NCI-H2227 treated with DMSO at 0.1 percent for 48 hours (cell line): Measurements from ENCODE around the gene DSE.

ENCODE experiments used
- DNase-seq: peaks from one replicate; lab custom pipeline; 2025; lab: John Stamatoyannopoulos, UW

Gene DSE

DNA sequence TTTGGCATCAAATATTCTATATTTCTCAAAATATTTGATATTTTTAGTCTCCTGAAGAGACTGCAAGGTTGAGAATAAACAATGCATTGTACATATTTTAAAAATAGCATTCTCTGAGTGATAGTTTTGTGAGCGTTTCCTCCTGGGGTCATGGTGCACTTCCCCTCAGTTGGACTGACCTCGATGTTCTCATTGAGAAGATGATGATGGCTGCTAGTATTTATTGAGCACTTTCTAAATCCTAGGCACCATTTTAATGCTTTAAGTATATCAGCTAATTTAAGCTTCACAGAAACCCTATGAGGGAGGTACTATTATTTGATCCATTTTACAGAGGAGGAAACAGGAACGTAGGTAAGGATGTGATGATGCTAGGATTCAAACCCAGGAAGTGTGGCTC is 18.2 kb downstream of the DSE start:
- no peak for DNase-seq

DNA sequence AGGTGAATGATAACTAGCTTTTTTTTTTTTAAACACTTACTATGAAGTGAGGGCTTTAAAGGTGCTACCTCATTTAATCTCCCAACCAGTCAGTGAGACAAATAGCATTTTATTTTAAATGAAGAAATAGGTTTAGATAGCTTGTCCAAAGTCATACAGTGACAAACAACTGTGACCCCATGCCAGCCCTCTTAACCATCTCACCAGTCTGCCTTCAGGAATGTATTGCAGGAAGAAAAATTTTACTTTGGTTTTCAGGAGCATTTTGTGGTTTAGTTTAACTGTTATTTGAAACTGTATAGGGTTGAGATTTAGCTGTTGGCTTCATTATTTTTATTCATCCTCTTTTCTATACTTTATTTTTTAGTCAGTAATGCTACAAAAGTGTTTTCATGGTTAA is 18.6 kb downstream of the DSE start:
- DNase-seq = no peak

DNA sequence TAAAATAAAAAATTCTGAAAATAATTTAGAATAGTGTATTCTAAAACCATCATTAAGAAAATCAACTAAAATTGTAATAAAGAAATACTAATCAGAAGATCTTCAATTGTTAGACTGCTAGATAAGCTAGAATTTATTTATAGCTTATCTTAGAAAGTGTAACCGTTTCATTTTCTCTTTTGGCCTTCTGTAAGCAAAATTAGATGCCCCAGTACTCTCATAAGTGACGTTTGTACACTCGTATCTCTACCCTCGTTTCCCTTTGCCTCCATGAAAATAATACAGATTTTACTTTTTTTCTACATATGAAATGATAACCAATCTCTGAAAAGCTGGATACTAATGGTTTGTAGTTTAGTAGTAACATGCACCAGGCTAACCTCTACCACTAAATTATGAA is 19.8 kb downstream of the DSE start:
- DNase-seq = no peak

DNA sequence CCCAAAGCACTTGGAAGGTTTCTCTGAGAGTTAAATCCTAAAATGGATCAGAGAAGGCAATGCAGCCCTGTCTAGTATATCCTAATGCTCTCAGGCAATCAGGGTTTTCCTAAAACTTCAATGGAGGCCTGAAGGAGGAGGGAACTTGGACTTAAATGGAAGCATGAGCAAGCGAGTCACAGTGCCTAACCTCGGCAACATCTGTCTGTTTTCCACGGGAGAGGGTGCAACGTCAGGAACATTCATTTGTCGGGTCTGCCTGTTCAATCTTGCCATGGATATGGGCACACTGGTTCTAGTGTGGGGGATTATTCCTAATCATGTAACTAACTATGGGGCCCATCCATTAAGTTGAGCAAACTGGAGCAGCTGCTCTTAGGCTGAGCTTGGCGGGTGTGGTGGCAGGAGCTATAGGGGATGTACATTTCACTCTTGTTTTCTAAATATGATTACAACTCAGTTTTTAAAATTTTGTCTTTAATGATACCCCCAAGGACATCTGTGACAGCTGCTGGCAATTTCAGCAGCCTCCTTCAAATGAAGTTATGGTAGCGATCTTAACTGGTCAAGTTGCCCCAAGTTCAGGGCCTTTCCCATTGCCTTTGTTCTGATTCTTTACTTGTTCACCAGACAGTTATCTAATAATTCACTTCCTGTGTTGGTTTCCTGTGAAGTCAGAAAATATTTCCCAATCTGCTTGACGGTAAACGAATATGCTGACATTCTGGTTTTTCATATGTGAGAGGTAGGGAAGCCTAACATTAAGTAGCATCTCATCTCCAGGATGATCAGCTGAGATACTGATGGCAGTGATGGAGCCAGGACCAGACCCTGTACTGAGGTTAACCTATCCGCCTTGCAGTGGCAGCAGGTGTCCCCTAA is 21.6 kb downstream of the DSE start:
- DNase-seq = no peak

DNA sequence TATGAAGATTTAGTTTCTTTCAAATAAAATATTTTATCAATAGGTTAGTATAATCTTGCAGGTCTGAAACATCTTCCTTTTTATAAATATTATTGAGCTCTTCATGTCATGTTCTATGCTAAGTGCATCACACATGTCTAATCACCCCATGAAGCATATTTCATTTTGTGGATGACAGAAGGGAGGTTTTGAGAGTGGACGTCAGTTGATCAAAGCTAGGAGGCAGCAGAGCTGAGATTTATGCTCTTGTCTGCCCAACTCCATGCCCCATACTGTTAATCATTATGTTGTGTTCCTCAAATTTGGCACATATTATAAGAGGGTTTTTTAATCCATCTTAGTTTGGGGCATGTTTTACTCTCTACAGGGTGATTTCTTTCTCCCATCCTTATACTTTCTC is 22.7 kb downstream of the DSE start:
- no peak for DNase-seq

DNA sequence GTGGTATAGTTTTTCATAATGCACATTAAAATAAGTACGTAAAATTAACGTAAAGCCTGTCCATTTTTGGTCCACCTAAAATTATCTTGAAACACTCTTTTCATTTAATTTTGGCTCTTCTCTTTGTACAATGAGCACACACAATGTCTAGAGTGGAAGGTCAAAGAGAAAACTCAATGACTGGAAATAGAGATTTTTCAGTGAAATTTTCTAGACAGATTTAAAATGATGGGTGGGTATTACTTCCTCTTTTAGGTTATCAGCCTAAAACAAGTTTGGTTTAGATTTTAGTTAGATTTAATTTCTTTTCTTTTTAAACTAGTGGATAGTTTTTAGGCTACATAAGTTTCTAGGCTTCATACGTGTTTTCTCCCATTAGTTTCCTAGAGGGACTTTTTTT is 24.9 kb downstream of the DSE start:
- DNase-seq = no peak

DNA sequence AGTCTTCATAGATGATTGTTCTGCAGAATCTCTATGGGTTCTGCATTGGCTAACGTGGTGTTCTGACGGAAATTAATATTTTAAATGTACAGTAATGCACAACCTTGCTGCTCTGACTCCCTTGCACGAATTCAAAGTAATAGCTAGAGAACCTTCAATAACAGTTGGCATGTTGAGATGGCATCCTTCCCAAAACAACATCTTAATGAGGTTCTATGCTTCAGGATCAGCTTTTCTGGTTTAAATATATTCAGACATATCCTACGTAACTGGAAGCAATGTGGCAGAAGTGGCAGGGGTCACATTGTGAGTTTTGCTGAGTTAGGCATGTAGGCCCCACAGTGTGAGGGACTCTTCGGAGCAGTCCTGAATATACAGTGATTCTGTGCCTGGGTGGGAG is 25.7 kb downstream of the DSE start:
- no peak for DNase-seq

DNA sequence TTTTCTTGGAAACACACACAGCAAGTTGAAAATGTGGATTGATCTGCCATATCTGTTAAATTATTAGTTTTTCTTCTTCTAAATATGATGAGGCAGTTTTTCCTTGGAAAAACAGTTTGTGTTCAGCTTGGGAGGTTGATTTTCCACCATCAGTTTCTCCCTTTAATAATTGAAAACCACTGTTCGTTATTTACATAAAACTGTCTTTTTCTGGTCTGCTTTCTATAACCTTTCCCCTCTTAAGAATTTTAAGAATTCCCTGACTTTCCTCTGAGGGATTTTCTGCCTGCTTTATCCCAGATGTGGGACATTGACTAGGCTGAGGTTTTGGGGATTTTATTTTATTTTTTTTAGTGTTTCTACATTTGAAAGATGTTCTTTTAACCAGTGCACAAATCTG is 27.2 kb downstream of the DSE start:
- DNase-seq = no peak

DNA sequence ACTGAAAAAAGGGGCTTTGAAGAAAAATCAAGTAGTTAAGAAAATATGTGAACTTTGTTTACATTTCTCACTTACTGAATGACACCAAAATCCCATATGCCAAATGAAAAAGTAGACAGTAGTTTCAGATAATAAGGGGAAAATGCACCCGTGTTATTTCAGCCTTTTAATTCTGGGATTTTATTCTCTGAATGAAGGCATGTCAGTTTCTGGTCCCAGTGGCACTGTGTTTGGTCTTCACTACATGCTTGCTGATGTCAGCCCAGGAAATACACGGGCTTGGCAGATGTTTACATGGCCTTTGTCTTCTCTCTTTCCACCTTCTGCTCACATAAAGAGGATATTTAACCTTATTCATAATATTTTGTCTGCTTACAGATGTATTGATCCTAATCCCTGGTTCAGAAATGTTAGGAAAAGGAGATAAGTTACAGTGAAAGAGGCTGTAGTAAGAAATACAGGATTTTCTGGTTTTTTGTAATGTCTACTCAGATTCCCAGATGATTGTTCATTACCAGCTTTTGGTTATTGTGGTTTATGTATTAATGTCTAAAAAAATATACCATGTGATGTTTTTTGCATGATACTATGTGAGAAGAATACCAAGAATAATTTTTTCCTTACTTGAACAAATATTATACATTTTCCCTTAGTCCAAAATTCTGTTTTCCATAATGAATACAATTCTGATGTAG is 27.7 kb downstream of the DSE start:
- no peak for DNase-seq

DNA sequence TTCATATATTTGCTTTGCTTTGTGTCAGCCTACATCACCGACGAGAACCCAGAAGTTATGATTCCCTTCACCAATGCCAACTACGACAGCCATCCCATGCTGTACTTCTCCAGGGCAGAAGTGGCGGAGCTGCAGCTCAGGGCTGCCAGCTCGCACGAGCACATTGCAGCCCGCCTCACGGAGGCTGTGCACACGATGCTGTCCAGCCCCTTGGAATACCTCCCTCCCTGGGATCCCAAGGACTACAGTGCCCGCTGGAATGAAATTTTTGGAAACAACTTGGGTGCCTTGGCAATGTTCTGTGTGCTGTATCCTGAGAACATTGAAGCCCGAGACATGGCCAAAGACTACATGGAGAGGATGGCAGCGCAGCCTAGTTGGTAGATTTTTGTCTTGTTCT is 28.5 kb downstream of the DSE start:
- no peak for DNase-seq

DNA sequence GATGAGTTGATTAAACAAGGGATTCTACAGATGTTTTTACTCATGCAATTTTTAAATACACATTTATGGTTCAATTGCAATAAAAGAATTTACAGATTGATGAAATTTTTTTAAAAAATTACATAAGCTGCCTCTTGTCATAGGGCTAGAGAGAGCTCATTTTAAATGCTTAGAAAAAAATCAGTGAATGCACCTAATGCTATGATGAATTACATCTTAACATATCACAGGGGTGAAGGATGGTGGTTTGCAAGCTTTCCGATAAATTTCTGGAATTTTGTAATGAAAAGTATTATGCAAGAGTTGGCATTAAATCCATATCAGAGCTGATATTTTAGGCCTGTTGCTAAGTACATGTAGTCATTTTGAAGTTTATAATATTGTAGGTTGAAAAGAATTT is 29.6 kb downstream of the DSE start:
- no peak for DNase-seq

DNA sequence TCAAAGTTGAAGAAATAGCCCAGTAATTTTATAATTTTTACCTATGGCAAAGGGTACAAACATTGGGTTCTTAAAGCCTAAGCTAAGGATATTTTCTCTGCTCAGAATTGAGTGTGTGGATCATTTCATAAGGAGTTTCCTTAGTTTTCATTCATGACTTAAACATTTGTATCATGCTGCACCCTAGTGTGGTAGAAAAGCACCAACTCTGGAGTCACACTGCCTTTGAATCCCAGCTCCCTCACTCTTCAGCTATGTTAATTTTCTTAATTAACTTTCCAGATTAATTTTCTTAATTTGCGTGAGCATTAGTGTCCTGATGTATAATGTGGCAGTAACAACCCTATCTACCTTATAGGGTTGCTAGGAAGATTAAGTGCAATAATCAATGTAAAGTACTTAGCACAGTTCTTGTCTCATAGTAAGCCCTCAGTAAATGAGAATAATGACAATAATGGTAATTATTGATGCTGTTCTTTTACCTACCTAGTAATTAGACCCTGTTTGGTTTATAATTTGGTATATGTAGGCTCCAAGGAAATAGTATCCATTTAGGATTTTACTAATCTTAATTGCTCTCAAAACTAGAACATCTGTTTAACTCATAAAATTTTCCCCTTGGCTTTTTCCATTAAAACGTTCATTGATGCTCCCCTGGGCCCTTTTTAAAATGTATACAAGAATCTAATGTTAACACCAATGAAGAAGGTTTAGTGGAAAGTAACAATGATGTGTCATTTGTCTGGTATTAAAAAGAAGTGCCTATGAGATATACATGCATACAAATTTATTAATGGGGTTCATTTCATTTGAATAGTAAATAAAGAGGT is 31.6 kb downstream of the DSE start:
- no peak for DNase-seq

DNA sequence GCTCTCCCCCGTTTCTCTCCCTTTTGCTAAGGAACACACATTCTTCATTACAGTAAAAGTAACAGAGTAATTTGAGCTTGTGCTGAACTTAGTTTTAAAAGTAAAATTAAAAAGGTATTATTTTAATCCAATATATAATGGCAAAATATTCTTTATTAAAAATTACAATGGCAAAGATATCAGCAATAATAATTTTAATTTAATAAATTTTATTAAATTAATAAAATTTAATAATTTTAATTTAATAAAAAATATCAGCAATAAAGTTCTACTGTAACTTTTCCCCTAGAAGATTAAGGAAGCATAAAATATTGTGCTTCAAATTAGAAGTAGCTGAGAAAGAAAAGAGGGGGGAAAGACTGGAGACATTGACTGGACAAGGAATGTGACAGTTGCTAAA is 32.5 kb downstream of the DSE start:
- no peak for DNase-seq

DNA sequence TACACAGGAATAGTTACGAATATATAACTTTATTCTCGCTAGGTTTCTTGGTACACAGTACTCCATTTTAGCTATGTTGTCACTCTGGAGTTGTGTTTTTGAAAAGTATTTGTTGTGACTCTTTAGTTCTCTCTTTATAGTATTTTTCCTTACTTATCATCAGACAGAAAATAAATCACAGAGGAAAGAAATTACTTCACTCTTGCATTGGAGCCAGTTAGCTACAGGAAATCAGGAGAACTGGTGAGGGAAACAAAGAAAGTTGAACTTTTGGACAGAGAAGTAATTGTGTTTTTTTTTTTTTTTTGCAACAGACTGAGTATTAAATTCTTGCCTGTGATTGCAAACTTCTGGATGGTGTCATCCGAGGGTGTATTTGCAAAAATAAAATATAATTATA is 33.9 kb downstream of the DSE start:
- no peak for DNase-seq

DNA sequence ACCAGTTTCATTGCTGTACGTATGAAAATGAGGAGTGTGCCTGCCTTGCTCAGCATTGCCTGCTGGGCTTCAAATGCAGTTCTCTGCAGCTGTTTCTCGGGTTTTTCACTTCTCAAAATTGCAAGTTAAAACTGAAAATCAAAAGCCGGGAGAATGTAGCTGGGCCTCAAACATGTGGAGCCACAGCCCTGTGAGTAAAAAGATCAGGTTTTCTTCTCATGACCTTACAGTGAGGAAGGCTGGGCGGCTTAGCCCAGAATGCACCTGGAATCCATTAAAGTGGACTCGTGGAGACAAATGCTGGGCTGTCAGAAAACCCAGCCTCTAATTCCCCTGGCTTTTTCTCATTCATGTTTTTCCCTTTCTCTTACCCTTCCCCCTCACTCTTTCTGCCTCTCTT is 34.4 kb downstream of the DSE start:
- DNase-seq = no peak

DNA sequence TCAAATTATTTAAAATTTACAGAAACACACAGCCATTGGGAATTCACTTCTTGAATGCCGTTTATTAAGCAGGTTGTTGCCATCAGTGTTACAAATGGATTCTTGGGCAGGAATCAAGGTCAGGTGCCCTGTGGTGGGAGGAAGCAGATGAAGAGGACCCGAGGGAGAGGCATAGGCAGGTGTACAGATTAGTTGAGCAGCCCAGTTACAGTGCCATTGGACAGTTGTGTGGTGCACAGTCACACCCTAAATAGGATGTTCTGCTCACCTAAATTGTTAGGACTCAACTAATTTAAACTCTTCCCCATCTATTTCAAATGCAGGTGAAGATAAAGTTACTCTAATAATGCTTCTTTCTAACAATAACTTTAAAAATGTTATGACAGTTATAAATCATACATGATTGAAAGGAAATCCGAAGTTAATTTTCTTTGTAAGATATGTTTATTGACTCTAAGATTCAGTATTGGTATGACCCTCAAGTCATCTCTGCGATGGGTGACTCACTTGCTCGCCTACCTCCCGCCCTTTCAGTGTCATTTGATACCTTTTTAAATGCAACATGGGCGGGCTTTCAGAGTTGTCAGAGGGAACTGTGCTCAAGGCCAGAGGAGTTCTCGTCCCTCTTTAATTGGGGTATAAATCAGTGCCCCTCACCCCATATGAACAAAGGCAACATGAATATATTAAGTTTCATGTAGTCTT is 35.1 kb downstream of the DSE start:
- no peak for DNase-seq

DNA sequence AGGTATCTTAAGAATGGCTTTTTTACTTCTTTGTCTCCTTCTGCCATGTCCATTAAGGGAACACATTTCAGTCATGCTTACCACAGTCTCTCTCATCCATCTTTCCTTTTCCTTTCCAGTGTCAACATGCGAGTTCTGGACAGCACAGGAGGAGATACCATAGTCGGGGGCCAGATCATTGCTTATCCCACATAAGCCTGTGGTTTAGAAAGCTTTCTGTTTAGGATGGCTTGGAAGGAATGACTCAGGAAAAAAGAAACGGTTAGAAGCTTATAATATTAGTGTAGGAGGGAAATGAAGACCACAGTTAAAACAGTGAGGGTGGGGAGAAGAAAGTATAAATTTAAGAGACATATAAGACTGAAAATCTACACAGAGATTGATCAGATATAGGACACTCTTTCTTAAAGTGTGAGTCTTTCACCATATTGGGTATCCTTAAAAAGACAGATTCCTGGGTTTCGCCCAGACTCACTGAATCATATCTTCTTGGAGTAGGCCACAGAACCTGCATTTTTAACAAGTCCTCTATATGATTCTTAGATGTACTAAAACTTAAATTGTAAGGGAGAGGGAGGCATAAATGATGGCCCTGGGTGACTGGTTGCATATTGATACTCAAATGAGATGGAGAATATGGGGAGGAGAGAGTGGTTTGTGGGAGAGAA is 36.1 kb downstream of the DSE start:
- no peak for DNase-seq

DNA sequence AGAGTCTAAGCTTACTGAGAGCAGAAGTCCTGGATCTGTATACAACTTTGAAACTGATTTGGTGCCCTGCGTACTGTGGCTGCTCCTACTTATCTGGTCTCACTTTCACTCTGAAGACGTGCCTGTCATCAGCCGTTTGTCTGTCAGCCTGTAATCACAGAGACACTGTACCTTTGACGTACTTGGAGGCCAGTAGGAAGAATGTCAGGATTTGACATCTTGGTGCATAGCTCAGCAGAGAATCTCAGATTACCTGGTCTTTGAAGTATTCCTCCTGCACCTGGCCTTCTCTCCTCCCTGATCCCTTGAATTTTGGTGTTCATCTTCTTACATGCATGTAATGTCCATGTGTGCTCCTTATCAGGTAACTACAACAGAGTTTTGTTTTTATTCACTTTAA is 37.7 kb downstream of the DSE start:
- DNase-seq = no peak

DNA sequence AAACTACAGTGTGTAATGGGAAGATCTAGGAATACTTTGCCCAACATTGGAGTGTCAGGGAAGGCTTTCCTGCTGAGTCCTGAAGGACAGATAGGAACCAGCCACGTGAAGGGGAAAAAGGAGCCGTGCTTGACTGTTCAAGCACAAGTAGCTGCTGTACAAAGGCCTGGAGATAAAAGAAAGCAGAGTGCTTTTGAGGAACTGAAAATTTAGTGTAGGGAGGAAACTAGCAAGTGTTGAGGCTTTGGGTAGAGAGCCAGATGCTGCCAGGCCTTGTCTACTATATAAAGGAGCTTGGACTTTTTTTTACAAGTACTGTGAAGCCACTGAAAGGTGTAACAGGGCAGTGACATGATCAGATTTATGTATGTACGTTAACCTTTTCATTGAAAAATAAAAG is 39.0 kb downstream of the DSE start:
- DNase-seq = no peak

DNA sequence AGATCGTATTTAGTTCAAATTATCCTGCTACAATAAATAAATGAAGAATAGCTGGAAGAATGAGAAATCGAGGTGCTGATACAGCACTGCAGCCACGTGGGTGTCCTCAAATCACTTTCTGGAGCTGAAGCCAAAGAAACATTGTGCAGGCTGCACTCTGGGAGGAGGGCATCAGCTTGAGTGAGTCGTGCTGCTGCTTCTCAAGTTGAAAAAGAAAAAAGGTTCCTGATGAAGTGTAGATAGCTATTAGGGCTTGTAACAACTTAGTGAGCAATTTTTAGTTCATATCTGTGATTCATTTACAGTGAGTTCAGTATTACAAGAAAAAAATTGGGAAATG is 40.5 kb downstream of the DSE start:
- no peak for DNase-seq

DNA sequence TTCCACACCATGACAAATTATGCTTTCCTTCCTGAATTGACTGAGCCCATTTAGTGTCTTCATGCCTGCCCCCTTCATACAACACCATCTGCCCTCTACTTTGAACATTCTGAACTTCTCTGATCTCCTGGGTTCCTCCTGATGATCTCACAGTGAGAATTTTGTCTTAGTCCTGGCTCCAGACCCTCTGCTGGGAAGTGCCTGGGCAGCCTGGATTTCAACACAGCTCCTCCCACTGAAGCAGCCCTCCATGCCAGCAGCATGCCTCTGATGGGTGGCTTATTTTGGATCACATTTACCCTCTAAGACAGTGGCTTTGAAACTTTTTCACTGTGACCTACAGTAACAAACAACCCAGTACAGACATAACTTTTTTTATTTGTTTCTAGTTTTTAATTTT is 41.5 kb downstream of the DSE start:
- no peak for DNase-seq

DNA sequence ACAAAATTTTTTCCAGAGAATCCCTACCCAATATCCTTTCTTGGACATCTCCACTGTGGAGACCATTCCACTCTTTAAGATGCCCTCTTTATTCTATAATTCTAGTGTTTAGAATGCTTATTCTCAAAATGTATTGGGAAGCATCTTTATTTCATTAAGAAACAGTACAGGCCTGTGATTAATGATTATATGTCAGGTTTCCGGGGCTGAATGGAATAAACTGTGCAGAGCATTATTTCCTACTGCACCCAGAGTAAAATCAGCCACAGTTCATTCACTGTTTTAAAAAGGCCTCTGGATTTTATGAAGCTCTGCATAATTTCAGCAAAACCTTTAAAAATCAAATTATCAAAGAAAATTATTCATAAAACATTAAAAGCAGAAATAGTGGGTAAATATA is 42.6 kb downstream of the DSE start:
- DNase-seq = no peak
